ENCODE results near the gene PDLIM7.

PDLIM7 gene

DNA sequence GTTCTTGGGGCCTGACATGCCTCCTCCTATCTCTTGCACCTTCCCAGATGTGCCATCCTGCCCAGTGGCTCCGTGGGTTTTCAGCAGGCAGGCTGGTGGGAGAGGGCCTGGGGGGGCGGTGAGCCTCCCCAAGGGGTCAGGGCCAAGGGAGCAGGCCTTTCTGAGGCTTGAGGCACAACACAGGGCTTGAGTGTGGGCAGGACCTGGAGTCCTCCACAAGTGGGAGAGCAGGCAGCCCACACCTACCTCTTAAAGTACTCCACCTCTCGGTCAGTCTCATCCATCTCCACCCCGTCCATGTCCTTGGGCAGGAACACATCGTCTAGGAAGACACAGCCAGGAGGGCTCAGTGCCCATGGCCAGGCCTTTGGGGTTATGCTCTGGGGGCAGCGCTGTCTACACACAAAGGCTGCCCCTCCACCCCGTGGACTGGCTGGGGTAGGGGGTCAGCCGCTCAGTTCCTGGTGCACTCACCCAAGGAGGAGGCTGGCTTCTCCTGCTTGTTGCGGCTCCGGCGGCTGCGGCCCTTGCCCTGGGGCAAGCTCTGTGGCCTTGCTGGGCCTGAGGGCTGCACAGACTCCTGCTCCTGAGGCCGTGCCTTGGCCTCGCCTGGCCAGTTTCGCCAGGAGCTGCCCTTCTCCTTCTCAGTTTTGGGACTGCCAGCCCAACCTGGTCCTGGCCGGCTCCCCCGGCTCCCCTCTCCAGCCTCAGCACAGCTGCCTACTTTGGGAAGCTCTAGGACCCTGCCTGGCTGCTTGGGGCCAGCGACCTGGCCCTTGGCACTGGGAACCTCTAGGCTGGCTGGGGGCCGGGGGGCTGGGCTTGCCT lies 26.5 kb upstream of the PDLIM7 start:
- DNase-seq: no peak

DNA sequence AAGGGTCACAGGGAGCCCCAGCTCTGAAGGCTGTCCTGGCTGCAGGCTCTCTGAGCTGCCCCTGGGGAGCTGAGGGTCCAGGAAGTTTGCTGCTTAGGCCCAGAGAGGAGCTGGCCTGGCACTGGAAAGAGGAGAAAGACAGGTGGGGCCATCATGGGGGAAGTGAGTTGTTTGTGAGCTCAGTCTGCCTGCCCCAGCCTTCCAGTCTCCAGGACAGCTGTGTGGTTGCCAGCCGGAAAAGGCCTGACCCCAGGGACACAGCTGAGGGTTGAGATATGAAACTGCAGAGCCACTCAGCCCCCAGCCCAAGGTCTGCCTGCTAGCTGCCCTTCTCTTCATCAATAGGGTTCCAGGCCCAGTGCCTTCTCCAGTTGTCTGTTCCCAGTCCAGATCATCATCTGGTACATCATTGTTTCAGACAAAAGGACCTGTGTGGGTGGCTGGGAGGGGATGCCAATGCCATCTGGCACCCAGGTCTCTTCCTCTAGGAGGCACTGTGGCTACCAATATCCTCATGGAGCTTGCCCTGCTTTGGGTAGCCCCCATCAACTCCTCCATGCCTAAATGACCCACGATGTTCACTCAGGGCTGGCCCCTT lies 23.6 kb upstream of the PDLIM7 start:
- no peak for DNase-seq

DNA sequence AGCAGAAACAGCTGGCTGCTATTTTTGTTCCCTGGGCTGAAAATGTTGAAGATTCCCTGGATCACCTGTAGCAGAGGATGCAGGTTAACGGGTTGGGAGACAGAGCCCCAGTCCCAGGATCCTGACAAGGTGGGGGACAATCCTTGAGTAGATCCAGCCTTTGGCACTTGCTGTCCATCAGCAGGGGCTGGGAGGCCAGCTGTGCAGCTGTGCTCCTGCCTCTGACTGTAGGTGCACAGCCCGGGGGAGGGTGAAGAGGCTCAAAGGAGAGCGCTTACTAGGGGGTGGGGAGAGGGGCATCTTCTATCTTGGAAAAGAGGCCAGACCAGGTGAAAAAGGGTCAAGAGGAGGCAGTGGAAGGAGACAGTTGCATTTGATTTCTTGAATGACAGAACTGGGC lies 22.9 kb upstream of the PDLIM7 start:
- DNase-seq: no peak

DNA sequence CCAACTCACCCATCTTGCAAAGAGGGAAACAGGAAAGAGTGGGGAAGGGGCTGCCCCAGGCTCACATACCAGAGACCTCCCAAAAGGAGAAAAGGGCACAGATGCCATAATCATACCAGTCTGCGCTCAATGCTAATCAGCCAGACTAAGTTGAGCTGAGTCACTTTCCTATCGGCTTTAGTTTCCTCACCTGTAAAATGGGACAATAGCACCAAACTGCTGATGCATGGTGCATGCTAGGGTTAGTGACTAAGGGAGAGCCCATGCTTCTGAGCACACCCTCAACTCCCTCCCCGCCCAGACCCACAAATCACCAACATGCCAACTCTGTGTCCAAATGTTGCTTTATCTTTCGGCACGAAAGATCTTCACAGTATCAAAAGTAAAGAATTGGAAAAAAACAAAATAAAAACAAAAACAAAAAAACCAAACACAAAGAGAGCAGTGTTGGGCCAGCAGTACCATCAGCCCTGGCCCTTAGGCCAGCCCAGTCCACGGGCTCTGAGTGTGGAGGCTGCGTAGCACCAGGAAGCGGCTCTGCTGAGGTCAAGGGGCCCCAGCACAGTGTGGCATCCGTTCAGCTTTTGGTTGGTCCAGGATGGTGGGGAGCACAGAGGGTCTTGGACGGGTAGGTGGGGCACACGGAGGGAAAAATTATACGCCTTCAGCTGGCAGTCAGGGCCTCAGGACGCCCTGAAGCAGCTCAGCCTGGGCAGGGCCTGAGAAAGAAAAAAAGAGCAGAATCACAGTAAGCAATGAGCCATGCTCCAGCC lies 22.2 kb upstream of the PDLIM7 start:
- no peak for DNase-seq

DNA sequence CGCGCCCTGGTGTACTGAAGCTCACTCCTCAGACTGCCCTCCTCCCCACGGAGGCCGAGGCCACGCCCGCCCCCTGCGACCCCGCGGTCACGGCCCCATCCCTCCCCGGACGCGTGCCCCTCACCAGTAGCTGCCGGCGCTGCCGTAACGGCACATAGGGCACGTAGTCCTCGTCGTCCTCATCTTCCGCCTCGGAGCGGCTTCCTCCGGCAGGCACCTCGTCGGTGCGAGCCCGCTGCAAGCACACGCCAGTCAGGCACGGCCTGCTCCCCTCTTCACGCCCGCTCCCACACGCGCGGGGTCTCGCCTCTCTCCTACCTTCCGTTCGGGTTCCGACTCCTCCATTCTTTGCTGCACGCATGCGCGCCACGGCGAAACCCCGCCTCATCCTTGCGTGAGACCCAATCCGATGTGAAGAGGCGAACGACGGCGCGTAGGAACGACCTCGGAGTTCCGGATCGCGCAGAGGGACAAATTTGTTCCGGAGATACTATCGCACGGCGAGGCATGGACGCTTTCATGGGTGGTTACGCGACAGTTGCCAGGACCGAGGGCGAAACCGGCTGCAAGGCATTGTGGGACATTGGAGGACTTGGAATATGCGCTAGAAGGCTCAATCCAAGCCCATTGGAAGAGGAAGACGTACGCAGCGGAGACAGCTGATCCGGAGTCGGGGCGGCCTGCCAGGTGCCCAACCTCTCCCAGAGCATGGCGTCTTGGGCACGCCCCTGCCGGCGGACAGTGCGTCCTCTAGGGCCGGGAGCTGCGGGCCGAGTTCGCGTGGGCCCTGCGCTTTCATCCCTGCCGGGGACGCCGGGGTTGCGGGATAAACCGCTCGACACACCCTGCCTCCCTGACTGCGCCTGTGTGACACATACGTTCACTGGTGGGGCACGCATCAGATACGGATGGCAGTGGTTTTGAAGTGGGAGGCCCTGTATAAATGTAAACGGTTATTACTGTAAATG lies 19.5 kb upstream of the PDLIM7 start, which contains the start of gene DDX41:
Gene DDX41, minus strand, starts transcription at position 361 of the 968 bp plus-strand sequence. Its CDS starts 16 bp downstream, at position 345.
- peak; percentile 96 for DNase-seq

DNA sequence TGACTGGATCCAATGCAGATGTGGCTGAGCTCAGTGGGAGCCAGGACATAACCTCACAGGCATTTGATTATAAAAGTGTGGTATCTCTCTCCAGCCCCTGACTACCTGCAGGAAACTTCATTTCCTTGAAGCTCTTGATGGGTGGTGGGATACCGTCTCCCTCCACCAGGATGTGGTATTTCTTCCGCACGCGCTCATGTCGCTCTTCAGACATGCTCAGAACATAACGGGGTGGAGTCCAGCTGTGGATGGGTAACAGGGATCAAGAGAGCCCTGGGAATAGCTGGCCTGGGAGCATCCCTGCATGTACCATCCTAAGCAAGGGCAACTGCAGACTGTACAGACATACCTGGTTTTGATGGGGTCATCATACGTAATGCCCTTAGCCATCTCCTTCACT lies 18.2 kb upstream of the PDLIM7 start:
- DNase-seq: no peak

DNA sequence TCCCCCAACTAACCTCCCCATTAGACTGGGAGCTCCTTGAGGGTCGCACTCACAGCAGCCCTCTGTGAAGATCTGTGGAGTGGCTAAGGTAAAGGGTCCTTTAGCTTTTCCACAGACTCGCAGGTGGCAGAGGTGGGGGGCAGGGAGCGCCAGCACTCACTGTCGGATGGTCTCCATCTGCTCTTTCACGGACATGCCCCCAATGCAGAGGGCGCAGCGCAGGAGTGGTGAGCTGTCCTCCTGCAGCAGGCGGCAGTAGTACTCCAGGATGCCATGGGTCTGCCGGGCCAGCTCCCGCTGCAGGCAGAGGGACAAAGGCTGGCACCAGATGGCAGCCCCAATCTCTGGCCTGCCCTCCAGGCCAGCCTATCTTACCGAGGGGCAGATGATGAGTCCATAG lies 17.1 kb upstream of the PDLIM7 start:
- no peak for DNase-seq

DNA sequence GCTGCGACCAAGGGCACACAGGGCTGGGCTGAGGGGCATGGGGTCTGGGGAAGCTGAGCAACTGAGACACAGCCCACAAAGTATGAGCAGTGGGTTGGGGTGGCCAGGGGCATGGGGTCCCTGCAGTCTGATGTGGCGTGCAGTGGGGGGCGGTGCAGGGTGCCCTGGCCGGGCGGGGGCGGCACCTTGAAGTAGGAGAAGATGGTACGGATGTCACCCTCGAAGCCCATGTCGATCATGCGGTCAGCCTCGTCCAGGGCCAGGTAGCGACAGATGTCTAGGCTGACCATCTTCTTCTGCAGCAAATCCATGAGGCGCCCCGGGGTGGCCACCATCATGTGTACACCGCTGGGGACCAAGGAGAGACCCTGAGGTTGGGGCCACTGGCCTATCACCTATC lies 16.1 kb upstream of the PDLIM7 start:
- no peak for DNase-seq

DNA sequence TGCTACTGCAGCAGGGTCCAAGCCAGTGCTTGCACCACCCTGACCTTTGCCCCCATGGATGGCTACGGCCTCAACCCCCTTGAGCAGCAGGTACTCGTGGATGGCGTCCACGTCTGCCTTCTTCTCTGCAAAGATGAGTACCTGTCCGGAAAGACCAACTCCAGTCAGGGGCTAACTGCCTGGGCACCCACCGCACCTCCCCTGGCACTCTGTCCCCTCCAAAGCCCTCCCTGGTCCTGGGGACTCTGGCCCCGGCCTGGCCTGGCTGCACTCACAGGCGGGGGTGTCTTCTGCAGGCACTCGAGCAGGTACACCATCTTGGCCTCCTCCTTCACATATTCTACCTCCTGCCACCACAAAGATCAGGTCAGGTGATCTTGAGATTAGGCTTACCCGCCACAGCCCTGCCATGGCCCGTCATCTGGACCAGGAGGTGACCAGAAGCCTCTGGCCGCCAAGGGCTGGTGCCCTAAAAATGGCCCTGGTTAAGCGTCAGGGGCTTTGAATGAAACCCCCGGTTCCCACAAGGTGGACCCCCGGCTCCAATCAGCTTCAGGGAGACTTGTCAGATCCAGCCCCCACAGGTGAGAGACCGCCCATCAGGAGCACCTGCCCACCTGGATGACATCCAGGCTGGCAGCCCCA lies 15.5 kb upstream of the PDLIM7 start:
- DNase-seq: no peak

DNA sequence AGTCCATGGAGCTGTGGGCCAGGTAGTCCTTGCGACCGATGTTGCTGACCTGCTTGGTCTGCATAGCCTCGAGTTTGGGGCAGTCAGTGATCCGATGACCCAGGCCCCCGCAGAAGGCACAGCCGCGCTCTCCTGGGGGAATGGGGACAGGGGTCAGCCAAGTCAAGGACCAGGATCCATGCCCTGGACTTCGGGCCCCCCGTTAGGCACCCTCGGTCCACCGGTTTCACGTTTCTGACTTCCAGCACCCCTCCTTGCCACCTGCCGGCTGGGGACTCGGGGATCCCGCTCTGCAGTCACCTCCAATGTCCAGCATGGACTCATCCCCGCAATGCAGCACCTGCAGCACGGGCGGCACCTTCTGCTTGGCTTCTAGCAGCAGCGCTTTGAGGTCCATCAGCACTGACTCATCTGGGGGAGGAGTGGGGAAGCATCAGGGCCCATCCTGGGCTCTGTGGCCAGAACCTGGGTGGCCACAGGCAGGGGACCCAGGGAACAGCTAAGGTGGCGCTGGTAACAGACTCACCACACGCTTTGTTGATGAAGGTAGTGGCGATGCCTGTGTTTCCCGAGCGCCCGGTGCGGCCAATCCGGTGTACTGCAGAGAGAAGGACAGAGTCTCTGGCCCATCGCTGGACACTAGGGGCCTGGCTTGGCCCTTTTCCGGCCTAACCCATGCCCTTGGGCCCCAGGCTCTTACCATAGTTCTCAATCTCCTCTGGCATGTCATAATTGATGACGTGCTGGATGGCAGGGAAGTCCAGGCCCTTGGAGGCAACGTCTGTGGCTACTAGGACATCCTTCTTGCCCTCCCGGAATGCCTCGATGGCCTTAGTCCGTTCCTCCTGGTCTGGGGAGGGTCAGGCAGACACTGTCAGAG lies 14.6 kb upstream of the PDLIM7 start:
- DNase-seq: no peak

DNA sequence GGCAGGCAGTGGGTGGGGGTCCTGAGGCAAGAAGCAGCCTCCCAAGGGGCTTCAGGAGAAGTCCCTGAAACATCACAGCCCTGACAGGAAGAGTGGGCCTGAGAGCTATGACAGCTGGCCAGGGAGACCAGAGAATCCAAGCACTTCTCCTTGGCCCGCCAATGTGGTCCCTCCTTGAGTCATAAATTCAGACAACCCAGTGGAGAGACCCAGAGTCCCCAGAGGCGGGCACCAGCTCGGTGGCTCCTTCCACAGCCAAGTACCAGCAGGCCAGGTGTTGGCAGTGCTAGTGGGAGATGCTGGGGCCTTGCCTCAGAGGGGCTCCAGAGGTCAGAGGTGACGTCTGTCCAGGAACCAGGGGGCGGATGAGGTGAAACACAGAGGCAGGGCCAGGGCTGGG lies 13.8 kb upstream of the PDLIM7 start:
- no peak for DNase-seq

DNA sequence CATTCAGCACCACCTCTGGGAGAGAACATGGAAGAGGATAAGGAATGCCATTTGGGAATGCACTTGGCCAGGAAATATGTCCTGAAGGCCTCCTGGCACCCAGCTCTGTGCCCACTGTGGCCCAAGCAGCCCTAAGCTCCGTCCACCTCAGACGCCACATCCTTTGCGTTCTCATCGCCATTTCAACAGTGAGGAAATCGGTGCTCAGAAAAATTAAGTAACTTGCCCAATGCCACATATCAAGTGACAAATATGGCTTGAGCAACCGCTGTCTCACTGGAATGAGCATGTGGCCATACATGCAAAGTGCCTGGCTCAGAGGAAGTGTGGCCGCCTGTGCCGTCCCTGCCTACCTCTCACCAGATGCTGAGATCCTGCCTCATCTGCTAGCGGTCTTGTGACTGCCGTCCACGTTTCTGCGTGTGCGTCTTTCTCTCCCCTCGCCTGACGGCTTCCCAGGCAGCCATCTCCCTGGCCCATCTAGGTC lies 13.2 kb upstream of the PDLIM7 start:
- no peak for DNase-seq

DNA sequence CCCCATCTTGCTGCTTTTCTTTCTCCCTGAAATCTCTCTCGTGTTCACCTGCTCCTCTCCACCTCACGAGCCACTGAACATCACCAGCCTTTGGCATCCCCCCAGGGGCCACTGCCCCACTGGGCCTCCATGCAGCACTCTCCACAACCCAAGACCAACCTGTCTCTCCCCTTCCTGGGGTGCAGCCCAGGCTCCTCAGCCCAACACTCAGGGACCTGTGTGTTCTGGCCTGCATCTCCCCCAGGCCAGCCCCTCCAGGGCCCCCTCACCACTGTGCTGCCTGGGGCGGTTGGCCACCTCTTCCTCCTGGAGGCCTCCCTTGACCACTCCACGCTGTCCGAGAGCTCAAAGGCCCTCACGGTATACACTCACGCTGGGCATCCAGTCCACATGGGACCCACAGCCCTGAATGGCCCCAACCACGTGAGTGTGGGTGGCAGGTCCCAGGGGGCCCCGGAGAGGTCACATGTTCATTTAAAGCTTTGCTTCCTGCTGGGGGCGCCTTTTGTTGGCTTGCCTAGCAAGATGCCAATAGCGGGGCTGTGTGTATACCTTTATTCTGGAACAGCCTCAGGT lies 12.7 kb upstream of the PDLIM7 start:
- DNase-seq: no peak

DNA sequence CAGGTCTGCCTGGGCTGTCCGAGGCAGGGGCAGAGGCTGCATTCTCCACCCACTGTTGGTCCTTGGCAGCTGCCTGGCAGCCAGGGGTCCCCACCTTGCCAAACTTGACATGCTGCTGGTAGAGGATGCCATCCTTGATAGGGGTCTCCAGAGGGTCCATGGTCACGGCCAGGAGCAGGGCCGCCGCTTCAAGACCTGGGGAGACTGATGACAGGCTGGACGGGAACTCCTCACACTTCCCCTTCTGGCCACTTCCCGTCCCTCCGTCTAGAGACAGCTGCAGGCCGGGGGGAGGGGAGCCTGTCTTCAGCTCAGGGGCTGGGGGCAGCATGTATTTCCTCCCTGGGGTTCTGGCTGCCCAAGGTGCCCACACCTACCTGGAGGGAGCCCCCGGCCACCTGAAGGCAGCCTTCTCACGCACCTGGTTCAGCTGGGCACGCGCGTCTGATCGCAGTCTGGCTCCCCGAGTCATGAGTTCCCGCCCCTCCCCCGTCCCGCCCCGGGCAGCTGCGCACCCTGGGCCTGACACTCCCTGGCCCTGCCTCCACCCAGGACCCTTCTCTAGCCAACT lies 12.1 kb upstream of the PDLIM7 start, which contains the start of gene DOK3:
Gene DOK3, minus strand, starts transcription at position 446 of the 571 bp plus-strand sequence. Its CDS starts 286 bp downstream, at position 160.
- DNase-seq: no peak

DNA sequence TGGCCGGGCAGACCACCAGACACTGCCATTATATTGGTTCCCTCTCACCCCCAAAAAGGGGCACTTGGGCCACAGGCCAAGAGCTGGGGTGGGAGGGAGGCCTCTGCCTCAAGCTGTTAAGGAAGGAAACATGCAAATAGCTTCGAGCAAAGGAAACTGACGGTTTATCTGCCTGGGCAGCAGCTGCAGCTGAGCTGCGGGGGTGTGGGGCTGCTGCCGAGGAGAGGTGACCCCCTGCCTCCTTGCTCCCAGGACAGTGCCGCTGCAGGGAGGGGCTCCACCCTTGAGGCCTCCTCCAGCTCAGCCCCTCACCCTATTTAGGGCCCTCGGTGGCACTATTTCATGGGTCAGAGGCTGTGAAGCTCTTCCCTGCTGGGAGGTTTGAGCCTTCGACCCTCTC lies 11.4 kb upstream of the PDLIM7 start:
- DNase-seq: no peak

DNA sequence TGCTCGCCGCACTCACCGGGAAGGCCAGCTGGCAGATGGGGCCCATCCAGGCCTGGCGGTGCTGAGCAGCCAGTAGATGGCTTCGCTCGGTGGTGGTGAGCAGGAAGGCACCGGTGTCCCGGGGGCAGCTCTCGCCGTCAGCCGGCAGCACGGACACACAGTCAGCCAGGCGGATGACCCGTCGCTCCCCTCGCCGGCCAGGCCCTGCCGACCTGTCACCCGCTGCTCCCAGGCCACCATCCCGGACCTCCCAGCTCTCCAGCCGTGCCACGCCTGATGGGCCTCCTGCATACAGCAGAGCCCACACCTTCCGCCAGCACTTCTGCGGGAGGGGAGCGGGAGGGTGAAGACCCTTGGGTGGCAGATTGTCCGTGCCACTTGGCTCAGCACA lies 10.8 kb upstream of the PDLIM7 start:
- DNase-seq: no peak

DNA sequence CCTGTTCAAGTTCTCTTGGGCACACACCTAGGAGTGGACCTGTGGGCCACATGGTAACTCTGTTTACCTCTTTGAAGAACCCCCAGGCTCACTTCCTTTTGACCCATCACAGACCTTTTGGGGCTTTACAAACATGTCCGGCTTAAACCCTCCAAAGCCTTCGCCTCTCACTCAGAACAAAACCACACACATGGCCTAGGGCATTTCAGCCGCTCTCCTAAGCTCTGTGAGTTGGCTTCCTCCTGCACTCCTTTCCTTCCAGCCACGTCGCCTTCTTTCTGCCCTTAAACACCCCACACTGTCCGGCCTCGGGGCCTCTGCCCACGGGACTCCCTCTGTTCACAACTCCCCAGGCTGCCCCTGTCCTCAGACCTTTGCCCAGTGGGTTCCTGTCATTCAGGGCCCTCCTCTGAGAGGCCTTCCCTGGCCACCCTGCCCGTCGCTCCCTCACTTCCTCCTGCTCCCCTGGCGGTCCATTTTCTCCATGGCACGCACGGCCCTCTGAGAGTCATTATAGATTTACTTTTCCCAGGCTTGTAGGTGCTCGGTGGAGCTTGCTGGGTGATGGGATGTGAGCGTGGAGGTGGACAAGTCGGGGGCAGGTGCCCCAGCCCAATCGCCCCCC lies 10.3 kb upstream of the PDLIM7 start:
- no peak for DNase-seq

DNA sequence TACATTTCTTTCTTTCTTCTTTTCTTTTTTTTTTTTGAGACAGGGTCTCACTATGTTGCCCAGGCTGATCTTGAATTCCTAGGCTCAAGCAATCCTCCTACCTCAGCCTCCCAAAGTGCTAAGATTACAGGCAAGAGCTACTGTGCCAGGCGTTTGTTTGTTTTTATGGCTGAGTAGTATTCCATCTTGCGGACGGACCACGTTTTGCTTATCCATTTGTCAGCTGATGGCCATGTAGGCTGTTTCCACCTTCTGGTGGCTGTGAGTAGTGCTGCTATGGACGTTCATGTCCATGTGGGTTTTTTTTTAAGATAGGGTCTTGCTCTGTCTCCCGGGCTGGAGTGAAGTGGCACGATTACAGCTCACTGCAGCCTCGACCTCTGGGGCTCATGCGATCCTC lies 9.8 kb upstream of the PDLIM7 start:
- no peak for DNase-seq

DNA sequence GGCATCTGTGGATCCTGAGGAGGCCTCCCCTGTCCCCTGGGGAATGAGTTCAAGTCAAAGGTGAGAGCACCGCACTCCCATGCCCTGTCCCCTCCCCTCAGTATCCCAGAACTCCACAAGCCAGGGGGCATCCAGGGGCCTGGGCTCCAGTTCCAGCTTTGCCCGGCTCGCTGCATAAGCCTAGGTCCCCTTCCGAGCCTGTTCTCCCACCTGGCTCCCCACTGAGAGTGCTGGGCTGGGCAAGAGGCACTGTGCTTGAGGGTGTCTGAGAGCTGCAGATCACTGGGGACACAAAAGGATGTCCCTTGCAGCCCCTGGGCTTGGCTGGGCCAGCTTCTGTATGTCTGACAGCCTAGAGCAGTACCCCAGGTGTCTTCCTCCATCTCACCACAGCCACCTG lies 7.7 kb upstream of the PDLIM7 start:
- no peak for DNase-seq
